ENCODE results near the gene ANKMY1.

The ANKMY1 gene

DNA sequence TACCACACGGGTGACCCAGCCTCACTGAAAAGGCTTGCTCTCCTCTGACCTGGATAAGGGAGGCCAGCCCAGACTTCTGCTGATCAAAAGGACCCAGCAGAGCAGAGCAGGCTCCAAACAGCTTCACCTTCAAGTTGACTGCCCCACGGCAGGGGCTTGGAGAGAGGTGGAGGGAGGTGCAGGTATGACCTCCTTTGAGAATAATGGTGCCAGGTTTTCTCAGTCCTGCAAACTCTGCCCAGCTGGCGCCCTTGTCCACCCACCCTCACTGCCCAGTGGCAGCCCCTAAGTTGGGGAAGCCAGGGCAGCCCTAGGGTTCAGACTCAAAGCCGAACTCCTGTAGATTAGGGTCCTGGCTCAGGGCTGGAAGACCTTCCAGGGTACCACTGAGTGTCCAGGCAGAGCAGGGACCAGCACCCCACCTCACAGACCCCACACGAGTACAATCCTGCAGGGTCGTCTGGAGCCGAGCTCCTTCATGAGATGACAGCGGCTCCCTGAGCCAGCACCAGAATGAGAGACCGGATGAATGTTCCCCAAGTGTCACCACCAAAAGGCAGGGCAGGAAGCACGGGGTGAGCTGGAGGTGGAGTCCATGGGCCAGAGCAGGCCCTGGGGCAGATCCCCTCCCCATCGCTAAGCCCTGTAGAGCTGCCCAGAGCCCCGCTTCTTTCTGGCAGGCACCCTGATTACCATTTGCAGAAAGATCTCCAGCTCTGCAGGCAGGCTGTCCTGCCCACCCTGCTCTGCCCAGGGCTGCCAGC is 125.9 kb downstream of the ANKMY1 start:
- no peak for DNase-seq

DNA sequence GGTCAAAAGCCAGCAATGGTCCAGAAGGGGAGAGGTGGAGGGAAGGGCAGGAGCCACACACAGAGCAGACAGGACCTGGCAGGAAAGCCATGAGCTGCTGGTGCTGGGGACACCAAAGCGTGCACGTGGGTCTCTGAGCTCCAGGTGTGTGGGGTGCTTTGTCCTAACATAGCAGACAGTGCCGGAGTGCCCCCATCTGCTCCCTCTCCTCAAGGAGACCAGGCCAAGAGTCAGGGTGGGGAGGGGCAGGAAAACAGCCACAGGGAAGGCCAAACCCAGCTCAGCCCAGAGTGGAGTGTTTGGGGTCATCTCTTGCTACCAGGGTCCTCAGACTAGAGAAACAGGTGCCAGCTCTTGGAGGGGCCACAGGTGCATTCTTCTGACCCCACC is 126.5 kb downstream of the ANKMY1 start:
- DNase-seq: no peak

DNA sequence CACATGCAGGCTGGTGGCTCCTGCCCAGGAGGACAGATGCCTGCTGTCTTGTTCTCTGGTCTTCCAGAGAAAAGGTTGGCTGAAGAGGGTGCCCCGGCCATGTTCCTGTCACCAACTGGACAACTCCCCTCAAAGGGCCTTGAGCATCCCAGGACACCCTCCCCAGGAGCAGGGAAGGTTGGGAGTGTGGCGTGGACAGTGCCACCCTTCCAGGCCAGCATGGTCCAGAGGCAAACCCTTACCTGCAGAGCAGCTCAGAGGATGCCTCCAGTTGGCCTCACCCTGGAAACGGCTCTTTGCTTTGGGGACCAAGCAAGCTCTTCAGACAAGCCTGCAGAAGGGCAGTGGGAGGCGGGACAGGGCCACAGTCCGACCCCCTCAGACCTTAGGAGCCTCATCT is 127.2 kb downstream of the ANKMY1 start:
- no peak for DNase-seq

DNA sequence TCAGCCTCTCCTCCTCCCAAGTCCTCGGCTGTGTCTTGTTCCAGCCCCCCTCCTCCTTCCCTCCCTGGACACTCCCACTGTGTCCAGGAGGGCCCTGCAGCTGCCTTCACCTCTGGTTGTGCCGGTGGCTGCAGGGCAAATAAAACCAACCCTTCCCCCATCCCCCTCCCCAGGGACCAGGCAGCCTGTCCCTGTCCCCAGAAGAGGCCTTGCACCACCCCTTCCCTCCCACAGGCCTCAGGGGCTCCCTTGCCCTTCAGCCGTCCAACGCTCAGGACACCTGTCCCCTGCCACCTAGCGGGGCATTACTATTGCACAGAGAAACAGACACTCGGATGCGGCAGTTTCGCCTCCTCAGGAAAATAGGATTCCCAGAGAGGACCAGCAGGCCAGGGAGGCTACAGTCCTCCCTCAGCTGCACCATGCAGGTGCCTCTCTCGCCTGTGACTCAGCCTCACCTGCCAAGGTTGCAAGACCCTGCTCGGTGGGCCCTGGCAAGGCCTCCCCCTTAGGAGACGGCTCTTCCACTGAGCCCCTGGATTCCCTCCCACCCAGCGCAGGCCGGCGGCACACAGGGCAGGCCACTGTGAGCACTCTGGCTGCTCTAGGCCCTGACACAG is 127.8 kb downstream of the ANKMY1 start:
- DNase-seq: no peak
